Muscle layer of duodenum (tissue), 2 donors: ENCODE data around the gene DDR2.
A peak's percentile ranks its signal among the peaks of the same experiment; 100 is the strongest.
"Not testable (repeated sequence)": the region's sequence is repeated elsewhere in the genome, so short reads cannot be mapped to it uniquely, and the experiment has no call there.

Source experiments
- H3K27ac ChIP-seq: one replicate; pipeline ENCODE4 v1.7.0; 2013; ENCODE audit warnings: mild to moderate bottlenecking, low read length
- H3K27me3 ChIP-seq: one replicate; pipeline ENCODE4 v1.7.0; 2013; ENCODE audit warnings: low read depth, mild to moderate bottlenecking, control low read depth, low read length
- H3K36me3 ChIP-seq, 2 donors: one replicate each; pipeline ENCODE4 v1.7.0; 2013; ENCODE audit warnings: low read length in 2 of 2, control low read depth in 1 of 2, mild to moderate bottlenecking in 1 of 2; ENCODE audit not compliant: insufficient read depth in 2 of 2, control insufficient read depth in 1 of 2
- H3K4me1 ChIP-seq, 2 donors: one replicate each; pipeline ENCODE4 v1.7.0; 2013; ENCODE audit warnings: low read length in 2 of 2, mild to moderate bottlenecking in 2 of 2, control low read depth in 1 of 2, moderate library complexity in 1 of 2; ENCODE audit not compliant: insufficient read depth in 2 of 2, control insufficient read depth in 1 of 2
- H3K4me3 ChIP-seq, 2 donors: one replicate each; pipeline ENCODE4 v1.7.0; 2013; ENCODE audit warnings: low read length in 2 of 2, low read depth in 1 of 2, mild to moderate bottlenecking in 1 of 2
- H3K9me3 ChIP-seq, 2 donors: one replicate each; pipeline ENCODE4 v1.7.0; 2013; ENCODE audit warnings: low read length in 2 of 2, control low read depth in 1 of 2, mild to moderate bottlenecking in 1 of 2; ENCODE audit not compliant: control insufficient read depth in 1 of 2
- donor health status: healthy.

Gene DDR2

DNA sequence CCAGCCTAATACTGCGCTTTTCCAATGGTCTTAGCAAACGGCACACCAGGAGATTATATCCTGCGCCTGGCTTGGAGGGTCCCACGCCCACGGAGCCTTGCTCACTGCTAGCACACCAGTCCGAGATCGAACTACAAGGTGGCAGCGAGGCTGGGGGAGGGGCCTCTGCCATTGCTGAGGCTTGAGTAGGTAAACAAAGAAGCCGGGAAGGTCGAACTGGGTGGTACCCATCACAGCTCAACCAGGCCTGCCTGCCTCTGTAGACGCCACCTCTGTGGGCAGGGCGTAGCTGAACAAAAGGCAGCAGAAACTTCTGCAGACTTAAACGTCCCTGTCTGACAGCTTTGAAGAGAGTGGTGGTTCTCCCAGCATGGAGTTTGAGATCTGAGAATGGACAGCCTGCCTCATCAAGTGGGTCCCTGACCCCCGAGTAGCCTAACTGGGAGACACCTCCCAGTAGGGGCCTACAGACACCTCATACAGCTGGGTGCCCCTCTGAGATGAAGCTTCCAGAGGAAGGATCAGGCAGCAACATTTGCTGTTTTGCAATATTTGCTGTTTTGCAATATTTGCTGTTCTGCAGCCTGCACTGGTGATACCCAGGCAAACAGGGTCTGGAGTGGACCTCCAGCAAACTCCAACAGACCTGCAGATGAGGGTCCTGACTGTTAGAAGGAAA lies 114.1 kb downstream of the DDR2 start:
- H3K27me3 ChIP-seq, H3K4me1 ChIP-seq, H3K27ac ChIP-seq, H3K9me3 ChIP-seq, H3K4me3 ChIP-seq, H3K36me3 ChIP-seq: not testable (repeated sequence)

GRCh38 chr1:162753001-162753658 lies 120.9 kb downstream of the DDR2 start:
- no peak overlapping the region for H3K27ac ChIP-seq
- H3K27me3 ChIP-seq, result no peaks in the 10 kb centered on the region
- H3K4me3 ChIP-seq, result no peak overlapping the region
- H3K9me3 ChIP-seq, result no peaks in the 10 kb centered on the region
- H3K36me3 ChIP-seq, result peaks cover 22 to 23% of the 10 kb centered on the region in 2 donors
- H3K4me1 ChIP-seq, result peaks cover 0 to 8% of the 10 kb centered on the region in 2 donors

DNA sequence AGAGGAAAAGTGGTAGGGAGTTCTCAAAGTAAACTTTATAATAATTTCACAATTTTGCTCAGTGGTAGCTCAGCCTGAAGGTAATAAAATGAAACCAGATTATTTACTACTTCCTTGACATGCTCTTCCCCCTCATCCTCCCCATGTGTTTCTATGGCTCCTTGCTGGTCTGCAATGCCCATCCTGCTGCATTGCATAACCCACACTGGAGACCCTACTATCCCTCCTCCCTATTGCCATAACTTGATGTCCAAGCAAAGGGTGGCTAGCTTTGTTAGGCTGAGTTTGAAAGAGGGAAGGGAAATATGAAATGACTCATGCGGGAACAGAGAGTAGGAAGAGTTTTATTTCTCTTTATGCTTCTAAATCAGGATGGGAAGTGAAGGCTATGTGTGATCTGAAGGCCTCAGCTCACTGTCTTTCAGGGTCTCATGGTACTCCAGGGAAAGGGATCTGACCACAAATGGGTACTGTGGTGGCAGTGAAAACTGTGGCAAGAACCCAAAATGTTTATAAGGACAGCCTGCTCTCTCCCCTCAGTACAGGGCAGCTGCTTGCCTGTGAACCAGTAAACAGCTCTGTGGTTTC lies 121.8 kb downstream of the DDR2 start:
- Histone ChIP-seq H3K4me1 (peaks cover 0 to 8% of the 10 kb centered on the region in 2 donors), H3K36me3 (peaks cover 22 to 23% of the 10 kb centered on the region in 2 donors), H3K27ac (no peak overlapping the region), H3K4me3 (no peak overlapping the region), H3K27me3 (no peaks in the 10 kb centered on the region), H3K9me3 (no peaks in the 10 kb centered on the region)

GRCh38 chr1:162755306-162755705 lies 123.0 kb downstream of the DDR2 start:
- H3K36me3 ChIP-seq, result peaks cover 22 to 28% of the 10 kb centered on the region in 2 donors
- no peak overlapping the region for H3K27ac ChIP-seq
- H3K27me3 ChIP-seq, result no peaks in the 10 kb centered on the region
- H3K4me3 ChIP-seq, result no peak overlapping the region
- H3K4me1 ChIP-seq, result peaks cover 0 to 8% of the 10 kb centered on the region in 2 donors
- H3K9me3 ChIP-seq, result no peaks in the 10 kb centered on the region

GRCh38 chr1:162756523-162756922 lies 124.3 kb downstream of the DDR2 start:
- H3K36me3 ChIP-seq, result peaks cover 22 to 37% of the 10 kb centered on the region in 2 donors
- H3K27ac ChIP-seq, result no peak overlapping the region
- no peaks in the 10 kb centered on the region for H3K9me3 ChIP-seq
- H3K4me1 ChIP-seq, result peaks cover 0 to 8% of the 10 kb centered on the region in 2 donors
- no peak overlapping the region for H3K4me3 ChIP-seq
- no peaks in the 10 kb centered on the region for H3K27me3 ChIP-seq

DNA sequence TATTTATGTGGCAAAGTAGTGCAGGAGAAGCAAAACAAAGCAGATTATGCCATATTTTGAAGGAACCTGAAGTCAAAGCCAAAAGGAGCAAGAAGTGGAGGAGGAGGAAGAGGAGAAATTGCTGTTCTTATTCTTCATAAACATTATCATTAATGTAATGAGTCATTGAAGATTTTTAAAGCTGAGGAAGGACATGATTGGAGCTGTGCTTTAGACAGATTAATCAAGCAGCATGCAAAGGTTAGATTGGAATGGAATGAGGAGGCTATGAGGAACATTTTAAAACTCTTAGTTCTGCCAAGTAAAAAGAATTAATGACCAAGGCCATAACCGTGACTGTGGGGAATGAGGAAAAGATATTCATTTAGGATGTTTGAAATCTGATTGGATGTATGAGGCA lies 125.2 kb downstream of the DDR2 start:
- Histone ChIP-seq H3K4me3 (no peak overlapping the region), H3K9me3 (no peaks in the 10 kb centered on the region), H3K27me3 (no peaks in the 10 kb centered on the region), H3K36me3 (peaks cover 22 to 38% of the 10 kb centered on the region in 2 donors), H3K4me1 (peaks cover 0 to 8% of the 10 kb centered on the region in 2 donors), H3K27ac (peak overlapping the region; percentile 32)

DNA sequence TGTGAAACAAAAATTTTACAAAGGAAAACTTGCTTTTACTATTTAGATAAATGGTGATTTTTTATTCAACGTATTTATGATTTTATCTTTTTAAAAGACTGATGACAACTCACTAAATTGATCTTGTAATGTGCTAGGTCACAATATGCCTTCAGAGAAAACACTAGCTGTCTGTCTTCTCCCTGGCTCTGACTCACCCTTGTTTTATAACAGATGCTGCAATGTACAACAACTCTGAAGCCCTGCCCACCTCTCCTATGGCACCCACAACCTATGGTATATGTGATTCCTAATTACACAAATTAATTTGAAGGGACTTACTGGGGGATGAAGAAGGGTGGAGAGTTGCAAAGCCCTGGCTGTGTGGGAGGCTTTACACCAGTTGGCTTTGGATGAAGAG lies 133.5 kb downstream of the DDR2 start:
- Histone ChIP-seq H3K36me3 (peaks cover 13 to 38% of the 10 kb centered on the region in 2 donors), H3K4me3 (no peak overlapping the region), H3K27ac (no peak overlapping the region)

GRCh38 chr1:162772571-162773154 lies 140.4 kb downstream of the DDR2 start:
- no peak overlapping the region for H3K4me3 ChIP-seq
- H3K27me3 ChIP-seq, result no peaks in the 10 kb centered on the region
- H3K36me3 ChIP-seq, result peaks cover 18 to 50% of the 10 kb centered on the region in 2 donors
- H3K27ac ChIP-seq, result no peak overlapping the region
- no peaks in the 10 kb centered on the region for H3K9me3 ChIP-seq
- H3K4me1 ChIP-seq, result no peaks in the 10 kb centered on the region

More for the DNA sequence above, 133.5 kb downstream of the DDR2 start:
- Histone ChIP-seq H3K9me3 (no peaks in the 10 kb centered on the region), H3K27me3 (no peaks in the 10 kb centered on the region), H3K4me1 (no peaks in the 10 kb centered on the region)

DNA sequence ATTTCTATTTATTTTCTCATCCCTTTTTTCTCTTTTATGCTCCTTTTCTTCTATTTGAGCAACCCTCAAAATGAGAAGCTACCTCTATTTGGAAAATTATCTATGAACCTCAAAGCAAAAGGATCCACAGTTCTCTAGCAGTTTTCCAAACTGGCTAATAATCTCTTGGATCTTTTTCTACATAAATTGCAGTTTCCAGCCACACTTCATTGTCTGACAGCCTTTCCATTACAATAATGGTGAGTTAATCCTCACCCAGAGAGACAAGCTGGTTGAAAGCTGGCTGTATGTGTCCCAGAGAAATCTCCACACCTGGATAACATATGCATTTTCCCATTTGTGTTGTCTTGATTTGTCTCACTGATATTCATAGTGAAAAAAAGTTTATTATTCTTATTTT lies 141.7 kb downstream of the DDR2 start:
- no peaks in the 10 kb centered on the region for H3K9me3 ChIP-seq
- no peaks in the 10 kb centered on the region for H3K27me3 ChIP-seq
- no peak overlapping the region for H3K27ac ChIP-seq
- no peak overlapping the region for H3K4me3 ChIP-seq
- no peaks in the 10 kb centered on the region for H3K4me1 ChIP-seq
- peaks cover 20 to 55% of the 10 kb centered on the region in 2 donors for H3K36me3 ChIP-seq

DNA sequence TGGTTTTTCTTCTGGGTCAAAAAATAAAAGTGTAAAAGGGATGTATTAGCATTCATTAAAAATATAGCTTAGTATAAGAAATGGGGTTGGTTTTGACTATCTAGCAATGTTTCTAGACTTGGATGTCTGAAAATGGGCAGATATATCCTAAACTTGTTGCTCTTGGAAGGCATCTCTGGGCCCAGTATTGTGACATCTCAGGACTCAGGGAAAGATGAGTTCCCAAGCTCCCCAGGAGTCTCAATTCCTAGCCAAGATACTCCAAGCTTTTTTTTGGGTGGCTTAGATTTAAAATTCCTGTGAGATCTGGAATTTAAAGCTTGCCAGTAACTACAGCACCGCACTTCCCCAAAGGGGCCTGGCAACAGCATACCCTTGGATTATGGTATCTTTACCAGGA lies 146.8 kb downstream of the DDR2 start:
- peaks cover 20 to 57% of the 10 kb centered on the region in 2 donors for H3K36me3 ChIP-seq
- H3K4me1 ChIP-seq, result no peaks in the 10 kb centered on the region
- H3K27me3 ChIP-seq, result no peaks in the 10 kb centered on the region
- no peak overlapping the region for H3K4me3 ChIP-seq
- H3K9me3 ChIP-seq, result no peaks in the 10 kb centered on the region
- H3K27ac ChIP-seq, result no peak overlapping the region

GRCh38 chr1:162782671-162783070 lies 150.4 kb downstream of the DDR2 start:
- H3K4me3 ChIP-seq, result no peak overlapping the region
- no peaks in the 10 kb centered on the region for H3K4me1 ChIP-seq
- H3K27me3 ChIP-seq, result no peaks in the 10 kb centered on the region
- H3K27ac ChIP-seq, result no peak overlapping the region
- H3K9me3 ChIP-seq, result no peaks in the 10 kb centered on the region
- peaks cover 19 to 37% of the 10 kb centered on the region in 2 donors for H3K36me3 ChIP-seq
